ENCODE measurements around the gene RBBP6. TPM values are rescaled to one million over a fixed set of nuclear protein-coding genes. Genes with fewer than 3 reads are reported as not detected.
"Not testable (repeated sequence)": the region's sequence is repeated elsewhere in the genome, so short reads cannot be mapped to it uniquely, and the experiment has no call there.

RBBP6 gene
- total RNA-seq, 2 experiments from 2014 or later, result 77.2 to 88.9 TPM

DNA sequence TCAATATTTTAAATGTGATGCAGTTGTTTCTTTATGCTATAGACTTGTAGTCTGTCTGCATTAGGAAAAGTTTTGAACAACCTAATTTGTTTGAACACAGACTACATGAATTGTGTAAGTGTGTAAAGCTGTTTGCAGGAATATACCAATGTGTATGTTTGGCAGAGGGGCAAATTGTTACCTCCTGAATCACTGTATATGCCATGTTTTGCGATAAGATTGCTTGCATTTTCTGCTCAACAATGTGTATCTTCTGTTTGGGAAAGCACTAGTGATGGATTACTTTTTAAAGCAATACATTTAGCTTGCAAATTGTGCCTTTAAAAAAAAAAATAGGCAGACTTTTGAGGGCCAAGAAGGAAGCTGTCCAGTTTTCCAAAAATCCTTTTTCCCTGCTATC, 14.6 kb downstream of the RBBP6 start:
- Mint-ChIP-seq H3K36me3 (peaks cover 32% of the 10 kb centered on the region), H3K4me3 (no peak overlapping the region), H3K4me1 (peaks cover 29% of the 10 kb centered on the region), H3K27me3 (no peaks in the 10 kb centered on the region), H3K9me3 (no peaks in the 10 kb centered on the region), H3K27ac (no peak overlapping the region)
- POLR2A ChIA-PET, result interaction anchor here (0.5 kb wide), 1 partner anchor 13 kb away, joined by 3 read pairs; no protein-coding TSS in a partner anchor
- DNase-seq (no peak), ATAC-seq (ENCODE audit: low read depth) (no peak)

GRCh38 chr16:24555346-24555872, 16.0 kb downstream of the RBBP6 start:
- ATAC-seq (ENCODE audit: low read depth) (no peak), DNase-seq (no peak)
- H3K27ac Mint-ChIP-seq, result no peak overlapping the region
- no peaks in the 10 kb centered on the region for H3K9me3 Mint-ChIP-seq
- POLR2A ChIA-PET, result no interaction called here
- peaks cover 17% of the 10 kb centered on the region for H3K4me1 Mint-ChIP-seq
- H3K27me3 Mint-ChIP-seq, result no peaks in the 10 kb centered on the region
- peaks cover 24% of the 10 kb centered on the region for H3K36me3 Mint-ChIP-seq
- no peak overlapping the region for H3K4me3 Mint-ChIP-seq

- Mint-ChIP-seq H3K4me3 (no peak overlapping the region), H3K36me3 (peaks cover 37% of the 10 kb centered on the region), H3K27ac (no peak overlapping the region), H3K27me3 (no peaks in the 10 kb centered on the region), H3K9me3 (no peaks in the 10 kb centered on the region), H3K4me1 (peaks cover 9% of the 10 kb centered on the region)
- DNase-seq (no peak), ATAC-seq (ENCODE audit: low read depth) (no peak)
- POLR2A ChIA-PET, result no interaction called here
Measured at GRCh38 chr16:24562811-24563210, 23.4 kb downstream of the RBBP6 start.

GRCh38 chr16:24568392-24568791, 29.0 kb downstream of the RBBP6 start:
- ATAC-seq (ENCODE audit: low read depth) (no peak), DNase-seq (no peak)
- POLR2A ChIA-PET, result no interaction called here
- Mint-ChIP-seq H3K27me3 (no peaks in the 10 kb centered on the region), H3K9me3 (peaks cover 4% of the 10 kb centered on the region), H3K27ac (no peak overlapping the region), H3K36me3 (peaks cover 63% of the 10 kb centered on the region), H3K4me1 (peaks cover 4% of the 10 kb centered on the region), H3K4me3 (no peak overlapping the region)

DNA sequence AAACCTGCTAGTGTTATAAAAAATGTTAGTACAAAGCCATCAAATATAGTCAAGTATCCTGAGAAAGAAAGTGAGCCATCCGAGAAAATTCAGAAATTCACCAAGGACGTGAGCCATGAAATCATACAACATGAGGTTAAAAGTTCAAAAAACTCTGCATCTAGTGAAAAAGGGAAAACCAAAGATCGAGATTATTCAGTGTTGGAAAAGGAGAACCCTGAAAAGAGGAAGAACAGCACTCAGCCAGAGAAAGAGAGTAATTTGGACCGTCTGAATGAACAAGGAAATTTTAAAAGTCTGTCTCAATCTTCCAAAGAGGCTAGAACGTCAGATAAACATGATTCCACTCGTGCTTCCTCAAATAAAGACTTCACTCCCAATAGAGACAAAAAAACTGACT, 31.7 kb downstream of the RBBP6 start:
- Mint-ChIP-seq H3K4me3 (no peak overlapping the region), H3K27ac (peak overlapping the region; percentile 51), H3K9me3 (peaks cover 4% of the 10 kb centered on the region), H3K4me1 (no peaks in the 10 kb centered on the region), H3K27me3 (no peaks in the 10 kb centered on the region), H3K36me3 (peaks cover 55% of the 10 kb centered on the region)
- DNase-seq, result no peak
- POLR2A ChIA-PET, result no interaction called here
- ATAC-seq (ENCODE audit: low read depth), result no peak

- no peak overlapping the region for H3K27ac Mint-ChIP-seq
- H3K36me3 Mint-ChIP-seq, result peaks cover 51% of the 10 kb centered on the region
- no peaks in the 10 kb centered on the region for H3K4me1 Mint-ChIP-seq
- POLR2A ChIA-PET, result no interaction called here
- no peak overlapping the region for H3K4me3 Mint-ChIP-seq
- no peak for ATAC-seq (ENCODE audit: low read depth)
- no peak for DNase-seq
- H3K27me3 Mint-ChIP-seq, result no peaks in the 10 kb centered on the region
- H3K9me3 Mint-ChIP-seq, result peaks cover 4% of the 10 kb centered on the region
Measured at GRCh38 chr16:24572069-24572468, 32.7 kb downstream of the RBBP6 start.

DNA sequence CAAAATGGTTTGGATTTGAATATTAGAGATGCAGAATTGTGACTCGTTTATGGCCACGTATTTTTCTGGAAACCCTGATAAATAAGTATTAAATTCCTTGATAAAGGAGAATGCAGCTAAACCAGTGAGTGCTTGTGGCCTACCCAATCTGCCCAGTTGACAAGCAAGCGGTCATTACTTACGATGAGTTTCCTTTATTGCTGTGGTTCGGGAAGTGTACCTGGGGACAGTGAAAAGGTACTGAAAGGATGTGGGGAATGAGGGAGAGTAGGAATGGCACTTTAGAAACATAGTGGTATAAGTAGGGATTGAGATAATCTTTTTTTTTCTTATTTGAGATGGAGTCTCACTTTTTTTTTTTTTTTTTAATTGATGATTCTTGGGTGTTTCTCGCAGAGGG, 33.8 kb downstream of the RBBP6 start:
- no peak overlapping the region for H3K27ac Mint-ChIP-seq
- H3K4me1 Mint-ChIP-seq, result no peaks in the 10 kb centered on the region
- ATAC-seq (ENCODE audit: low read depth) (no peak), DNase-seq (no peak)
- POLR2A ChIA-PET, result no interaction called here
- peaks cover 4% of the 10 kb centered on the region for H3K9me3 Mint-ChIP-seq
- H3K4me3 Mint-ChIP-seq, result no peak overlapping the region
- H3K27me3 Mint-ChIP-seq, result no peaks in the 10 kb centered on the region
- H3K36me3 Mint-ChIP-seq, result peaks cover 42% of the 10 kb centered on the region

DNA sequence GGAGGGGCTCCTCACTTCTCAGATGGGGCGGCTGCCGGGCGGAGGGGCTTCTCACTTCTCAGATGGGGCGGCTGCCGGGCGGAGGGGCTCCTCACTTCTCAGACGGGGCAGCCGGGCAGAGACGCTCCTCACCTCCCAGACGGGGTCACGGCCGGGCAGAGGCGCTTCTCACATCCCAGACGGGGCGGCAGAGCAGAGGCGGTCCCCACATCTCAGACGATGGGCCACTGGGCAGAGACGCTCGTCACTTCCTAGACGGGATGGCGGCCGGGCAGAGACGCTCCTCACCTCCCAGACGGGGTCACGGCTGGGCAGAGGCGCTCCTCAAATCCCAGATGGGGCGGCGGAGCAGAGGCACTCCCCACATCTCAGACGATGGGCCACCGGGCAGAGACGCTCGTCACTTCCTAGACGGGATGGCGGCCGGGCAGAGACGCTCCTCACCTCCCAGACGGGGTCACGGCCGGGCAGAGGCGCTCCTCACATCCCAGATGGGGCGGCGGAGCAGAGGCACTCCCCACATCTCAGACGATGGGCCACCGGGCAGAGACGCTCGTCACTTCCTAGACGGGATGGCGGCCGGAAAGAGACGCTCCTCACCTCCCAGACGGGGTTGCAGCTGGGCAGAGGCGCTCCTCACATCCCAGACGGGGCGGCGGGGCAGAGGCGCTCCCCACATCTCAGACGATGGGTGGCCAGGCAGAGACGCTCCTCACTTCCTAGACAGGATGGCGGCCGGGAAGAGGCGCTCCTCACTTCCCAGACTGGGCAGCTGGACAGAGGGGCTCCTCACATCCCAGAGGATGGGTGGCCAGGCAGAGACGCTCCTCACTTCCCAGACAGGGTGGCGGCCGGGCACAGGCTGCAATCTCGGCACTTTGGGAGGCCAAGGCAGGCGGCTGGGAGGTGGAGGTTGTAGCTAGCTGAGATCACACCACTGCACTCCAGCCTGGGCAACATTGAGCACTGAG, 35.4 kb downstream of the RBBP6 start:
- H3K27me3 Mint-ChIP-seq; POLR2A ChIA-PET; H3K4me1 Mint-ChIP-seq; H3K4me3 Mint-ChIP-seq; ATAC-seq (ENCODE audit: low read depth); H3K9me3 Mint-ChIP-seq; H3K27ac Mint-ChIP-seq; DNase-seq: not testable (repeated sequence)
- H3K36me3 Mint-ChIP-seq, result peaks cover 26% of the 10 kb centered on the region

- H3K4me1 Mint-ChIP-seq; ATAC-seq (ENCODE audit: low read depth); H3K27me3 Mint-ChIP-seq; H3K9me3 Mint-ChIP-seq; DNase-seq; H3K27ac Mint-ChIP-seq; POLR2A ChIA-PET; H3K4me3 Mint-ChIP-seq: not testable (repeated sequence)
- H3K36me3 Mint-ChIP-seq, result peaks cover 17% of the 10 kb centered on the region
Measured at GRCh38 chr16:24575791-24576190, 36.4 kb downstream of the RBBP6 start.

GRCh38 chr16:24577167-24577566, 37.8 kb downstream of the RBBP6 start:
- no peak for DNase-seq

GRCh38 chr16:24580665-24581064, 41.3 kb downstream of the RBBP6 start:
- Mint-ChIP-seq H3K27me3 (peaks cover 8% of the 10 kb centered on the region), H3K4me3 (no peak overlapping the region), H3K36me3 (no peaks in the 10 kb centered on the region), H3K9me3 (no peaks in the 10 kb centered on the region), H3K4me1 (no peaks in the 10 kb centered on the region), H3K27ac (no peak overlapping the region)
- DNase-seq, result no peak
- ATAC-seq (ENCODE audit: low read depth), result no peak
- POLR2A ChIA-PET, result interaction anchor here (0.5 kb wide), 1 partner anchor 429 kb away, joined by 3 read pairs; no protein-coding TSS in a partner anchor

More at GRCh38 chr16:24577167-24577566, 37.8 kb downstream of the RBBP6 start:
- H3K4me1 Mint-ChIP-seq, result no peaks in the 10 kb centered on the region
- no peaks in the 10 kb centered on the region for H3K27me3 Mint-ChIP-seq
- no peak overlapping the region for H3K4me3 Mint-ChIP-seq
- ATAC-seq (ENCODE audit: low read depth), result no peak
- H3K9me3 Mint-ChIP-seq, result peaks cover under 1% of the 10 kb centered on the region
- H3K27ac Mint-ChIP-seq, result no peak overlapping the region
- POLR2A ChIA-PET, result no interaction called here
- peaks cover 4% of the 10 kb centered on the region for H3K36me3 Mint-ChIP-seq

GRCh38 chr16:24583494-24583893, 44.1 kb downstream of the RBBP6 start:
- Mint-ChIP-seq H3K36me3 (no peaks in the 10 kb centered on the region), H3K9me3 (no peaks in the 10 kb centered on the region), H3K27ac (no peak overlapping the region), H3K4me1 (no peaks in the 10 kb centered on the region), H3K4me3 (no peak overlapping the region), H3K27me3 (peaks cover 10% of the 10 kb centered on the region)
- DNase-seq (no peak), ATAC-seq (ENCODE audit: low read depth) (no peak)
- POLR2A ChIA-PET, result no interaction called here

- no peak for ATAC-seq (ENCODE audit: low read depth)
- H3K9me3 Mint-ChIP-seq, result no peaks in the 10 kb centered on the region
Measured at GRCh38 chr16:24589997-24590396, 50.6 kb downstream of the RBBP6 start.

More at GRCh38 chr16:24589997-24590396, 50.6 kb downstream of the RBBP6 start:
- POLR2A ChIA-PET, result no interaction called here
- no peak overlapping the region for H3K4me3 Mint-ChIP-seq
- DNase-seq, result no peak
- no peak overlapping the region for H3K27ac Mint-ChIP-seq
- H3K36me3 Mint-ChIP-seq, result no peaks in the 10 kb centered on the region
- H3K27me3 Mint-ChIP-seq, result peaks cover 13% of the 10 kb centered on the region
- H3K4me1 Mint-ChIP-seq, result no peaks in the 10 kb centered on the region
